HG03039 (cell line): ENCODE measurements around the gene IZUMO2.

Experiments
- ATAC-seq: cut with Tn5 transposase; IDR thresholded peaks from one replicate; pipeline ENCODE4 v1.9.1; 2021; ENCODE audit warnings: mild to moderate bottlenecking, moderate library complexity; ENCODE audit not compliant: unreplicated experiment

IZUMO2 gene

DNA sequence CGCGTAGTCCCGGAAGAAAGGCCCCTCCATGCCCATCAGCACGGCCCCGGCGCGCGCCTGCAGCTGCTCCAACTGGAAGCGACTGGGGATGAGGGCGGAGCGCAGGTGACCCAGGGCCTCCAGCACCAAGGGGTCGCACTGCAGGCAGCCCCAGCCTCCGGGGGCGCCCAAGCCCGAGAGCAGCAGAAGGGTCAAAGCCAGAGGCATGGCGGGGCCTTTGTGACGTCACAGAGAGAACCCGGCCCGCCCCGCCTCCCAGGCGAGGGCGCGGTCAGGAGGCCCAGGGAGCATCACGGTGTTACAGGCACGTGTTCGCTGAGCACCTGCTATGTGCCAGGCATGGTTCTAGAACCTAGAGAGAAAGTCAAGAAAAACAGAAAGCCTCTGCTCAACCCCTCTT, at the start of gene IZUMO2:
IZUMO2 (minus strand) TSS at position 294 of the 400 bp plus-strand sequence; CDS start at position 207, 87 bp downstream.
- no peak for ATAC-seq

DNA sequence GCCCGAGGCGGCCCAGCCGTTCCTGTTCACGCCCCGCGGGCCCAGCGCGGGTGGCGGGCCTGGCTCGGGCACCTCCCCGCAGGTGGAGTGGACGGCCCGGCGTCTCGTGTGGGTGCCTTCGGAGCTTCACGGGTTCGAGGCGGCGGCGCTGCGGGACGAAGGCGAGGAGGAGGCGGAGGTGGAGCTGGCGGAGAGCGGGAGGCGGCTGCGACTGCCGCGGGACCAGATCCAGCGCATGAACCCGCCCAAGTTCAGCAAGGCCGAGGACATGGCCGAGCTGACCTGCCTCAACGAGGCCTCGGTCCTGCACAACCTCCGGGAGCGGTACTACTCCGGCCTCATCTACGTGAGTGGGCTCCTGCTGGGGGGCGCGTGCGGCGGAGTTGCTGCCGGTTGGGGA, 47.3 kb upstream of the IZUMO2 start:
- ATAC-seq: no peak

GRCh38 chr19:50209131-50209530, 46.0 kb upstream of the IZUMO2 start:
- ATAC-seq: no peak

GRCh38 chr19:50207730-50208129, 44.6 kb upstream of the IZUMO2 start:
- ATAC-seq: no peak

GRCh38 chr19:50206191-50206590, 43.1 kb upstream of the IZUMO2 start:
- ATAC-seq: no peak

GRCh38 chr19:50205681-50206138, 42.6 kb upstream of the IZUMO2 start:
- no peak for ATAC-seq

DNA sequence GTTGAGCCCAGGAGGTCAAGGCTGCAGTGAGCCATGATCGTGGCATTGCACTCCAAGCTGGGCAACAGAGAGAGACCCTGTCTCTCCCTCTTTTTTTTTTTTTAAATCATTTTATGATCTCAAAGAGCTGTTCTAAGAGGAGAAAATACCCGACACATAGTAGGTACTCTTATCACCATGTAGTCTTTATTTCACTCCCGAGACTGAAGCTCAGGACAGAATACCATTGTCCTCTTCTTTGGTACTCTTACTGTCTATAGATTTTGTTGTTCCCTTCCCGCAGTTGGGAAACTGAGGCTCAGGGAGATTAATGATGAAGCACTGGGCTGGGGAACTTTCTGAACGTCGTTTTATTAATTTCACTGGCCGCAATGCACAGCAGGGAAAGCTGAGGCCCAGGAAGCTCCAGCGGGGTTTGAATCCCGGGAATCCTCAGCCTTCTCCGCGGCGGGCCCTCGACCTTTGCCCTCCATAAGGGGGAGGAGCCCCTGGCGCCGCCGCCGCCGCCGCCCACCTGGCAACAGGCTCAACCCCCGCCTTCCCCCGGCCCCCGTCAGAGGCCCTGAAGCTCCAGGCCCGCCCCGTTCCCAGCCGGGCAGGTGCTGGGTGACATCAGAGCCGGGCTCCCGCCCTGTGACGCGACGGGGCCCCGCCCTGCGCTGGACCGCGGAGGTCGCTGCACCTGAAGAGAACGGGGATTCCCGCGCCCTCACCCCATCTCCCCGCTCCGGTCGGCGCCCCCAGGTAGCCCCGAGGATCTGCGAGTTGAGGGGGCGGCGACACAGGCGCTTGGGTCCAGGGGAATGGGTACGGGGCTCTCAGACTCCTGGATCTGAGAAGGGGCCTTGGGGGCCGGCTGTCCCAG, 42.0 kb upstream of the IZUMO2 start:
- ATAC-seq: no peak

DNA sequence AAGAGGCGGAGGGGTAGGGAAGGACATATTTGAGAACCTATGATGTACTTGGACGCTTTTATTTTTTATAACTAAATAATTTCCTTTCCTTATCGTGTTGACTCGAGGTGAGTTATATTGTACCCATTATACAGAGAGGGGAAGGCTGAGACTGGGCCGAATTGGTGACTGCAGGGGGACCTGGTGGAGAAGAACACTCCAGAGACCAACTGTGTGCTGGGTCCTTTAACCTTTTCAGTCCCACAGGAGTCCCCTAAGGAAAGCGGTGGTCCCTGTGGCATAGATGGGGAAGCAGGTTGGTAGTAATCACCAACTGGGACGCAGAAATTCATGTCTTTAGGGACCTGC, 41.0 kb upstream of the IZUMO2 start:
- ATAC-seq: no peak

- ATAC-seq: no peak
These were observed 40.4 kb upstream of the IZUMO2 start, which contains the start of gene MYH14 for GRCh38 chr19:50203281-50204080. MYH14 (plus strand) TSS chr19:50203622; CDS start chr19:50210366, 6,744 bp downstream.

DNA sequence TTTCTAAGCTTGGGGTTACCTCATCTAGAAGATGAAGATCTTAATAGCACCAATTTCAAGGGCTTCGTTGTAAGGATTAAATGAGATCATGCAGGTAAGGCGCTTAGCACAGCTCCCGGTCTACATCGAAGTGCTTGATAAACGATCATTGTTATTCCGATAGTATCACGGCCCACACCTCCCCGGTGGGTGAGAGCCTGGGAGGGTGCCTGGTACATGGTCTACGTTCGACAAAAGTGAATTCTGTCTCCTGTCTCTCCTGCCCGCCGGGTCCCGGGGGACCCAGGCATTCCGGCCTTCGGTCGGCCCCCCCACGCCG, 39.8 kb upstream of the IZUMO2 start:
- no peak for ATAC-seq

- ATAC-seq: no peak
These were observed 39.3 kb upstream of the IZUMO2 start for GRCh38 chr19:50202386-50202785.

GRCh38 chr19:50199259-50199555, 36.1 kb upstream of the IZUMO2 start:
- no peak for ATAC-seq

DNA sequence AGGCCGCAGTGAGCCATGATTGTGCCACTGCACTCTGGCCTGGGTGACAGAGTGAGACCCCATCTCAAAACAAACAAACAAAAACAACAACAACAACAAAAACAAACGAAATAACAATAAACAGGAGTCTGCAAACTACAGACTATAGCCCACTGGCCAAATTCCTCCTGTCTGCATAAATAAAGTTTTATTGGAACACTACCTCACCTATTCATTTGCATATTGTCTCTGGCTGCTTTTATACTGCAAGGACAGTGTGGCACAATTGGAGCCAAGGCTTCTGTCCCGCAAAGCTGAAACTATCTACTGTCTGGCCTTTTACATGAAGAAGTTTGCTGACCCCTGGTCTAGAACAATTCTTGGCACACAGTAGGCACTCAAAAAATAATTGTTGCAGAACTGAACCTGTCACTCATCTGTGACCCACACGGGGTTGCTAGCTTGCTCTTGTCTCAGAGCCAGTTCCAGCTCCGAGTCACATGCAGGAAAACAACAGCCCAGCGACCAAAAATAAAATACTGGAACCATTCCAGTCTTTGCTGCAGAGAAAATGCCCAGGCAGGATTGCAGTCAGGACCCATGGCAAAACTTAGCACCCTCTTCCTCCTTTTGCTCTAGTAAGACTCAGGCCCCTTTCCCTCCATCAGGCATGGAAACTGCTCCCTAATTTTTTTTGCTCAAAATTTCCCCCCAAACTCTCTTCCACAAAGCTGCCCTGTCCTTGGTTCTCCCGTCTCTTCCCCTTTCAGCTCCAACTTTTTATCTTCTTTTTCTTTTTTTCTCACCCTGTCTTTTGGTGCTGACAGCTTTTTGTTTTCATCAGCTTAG, 35.6 kb upstream of the IZUMO2 start:
- ATAC-seq: no peak

DNA sequence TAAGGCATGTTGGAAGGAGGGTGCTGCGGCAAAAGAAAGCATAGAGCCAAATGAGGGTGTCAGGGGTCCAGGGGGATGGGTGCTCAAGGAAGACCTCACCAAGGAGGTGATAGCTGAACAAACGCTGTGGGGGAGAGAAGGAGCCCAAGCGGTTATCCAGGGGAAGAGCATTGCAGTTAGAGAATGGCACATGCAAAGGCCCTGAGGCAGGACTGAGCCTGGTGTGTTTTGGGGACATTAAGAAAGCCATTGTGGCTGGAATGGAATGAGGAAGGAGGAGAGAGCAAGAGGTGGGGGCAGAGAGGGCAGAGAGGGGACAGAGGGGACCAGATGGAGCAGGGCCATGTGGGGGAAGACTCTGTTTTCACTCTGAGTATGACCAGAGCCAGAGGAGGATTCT, 34.3 kb upstream of the IZUMO2 start:
- ATAC-seq: no peak

- ATAC-seq: no peak
These were observed 33.3 kb upstream of the IZUMO2 start for GRCh38 chr19:50196322-50196932.

DNA sequence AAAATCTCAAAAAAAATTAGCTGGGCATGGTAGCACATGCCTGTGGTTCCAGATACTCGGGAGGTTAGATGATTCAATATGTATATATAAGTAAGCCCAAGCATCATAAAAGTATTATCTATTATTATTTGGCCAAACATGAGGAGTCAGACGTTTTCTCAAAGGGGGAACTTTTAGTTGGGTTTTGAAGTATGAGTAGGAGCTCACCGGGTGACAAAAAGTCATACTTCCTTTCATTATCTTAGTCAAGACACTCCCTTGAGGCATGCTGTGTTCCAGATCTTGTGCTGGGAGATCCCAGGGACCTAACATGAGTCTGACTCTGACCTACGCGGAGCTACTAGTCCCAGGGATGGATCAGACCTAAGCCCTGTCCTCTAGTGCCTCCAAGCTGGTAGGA, 32.1 kb upstream of the IZUMO2 start:
- ATAC-seq: no peak

DNA sequence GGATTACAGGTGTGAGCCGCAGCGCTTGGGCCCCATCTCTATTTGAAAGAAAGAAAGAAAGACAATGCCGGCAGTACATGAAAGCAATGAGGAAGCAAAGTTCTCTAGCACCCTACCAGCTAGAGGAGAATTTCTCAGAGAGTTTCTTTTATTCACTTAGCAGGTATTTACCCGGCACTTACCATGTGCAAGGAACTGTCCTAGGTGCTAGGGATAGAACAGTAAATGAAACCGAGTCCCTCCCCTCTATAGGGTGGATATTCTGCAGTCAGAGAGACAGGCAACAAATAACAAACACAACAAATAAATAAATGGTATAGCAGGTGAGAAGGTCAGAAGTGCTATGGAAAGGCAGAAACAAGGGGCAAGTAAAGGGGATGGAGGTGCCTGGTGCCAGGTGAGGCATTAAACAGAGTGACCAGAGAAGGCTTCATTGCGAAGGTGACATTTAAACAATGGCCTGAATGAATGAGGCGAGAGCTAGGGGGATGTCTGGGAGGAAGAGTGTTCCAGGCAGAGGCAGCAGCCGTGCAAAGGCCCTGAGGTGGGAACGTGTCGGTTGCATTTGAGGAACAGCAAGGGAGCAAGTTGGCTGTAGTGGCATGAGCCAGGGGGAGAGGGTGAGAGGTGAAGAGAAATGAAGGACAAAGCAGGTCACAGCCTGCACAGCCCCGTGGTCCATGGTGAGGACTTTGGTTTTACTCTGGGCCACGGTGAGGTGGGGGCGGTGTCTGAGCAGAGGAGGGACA, 29.6 kb upstream of the IZUMO2 start:
- no peak for ATAC-seq

DNA sequence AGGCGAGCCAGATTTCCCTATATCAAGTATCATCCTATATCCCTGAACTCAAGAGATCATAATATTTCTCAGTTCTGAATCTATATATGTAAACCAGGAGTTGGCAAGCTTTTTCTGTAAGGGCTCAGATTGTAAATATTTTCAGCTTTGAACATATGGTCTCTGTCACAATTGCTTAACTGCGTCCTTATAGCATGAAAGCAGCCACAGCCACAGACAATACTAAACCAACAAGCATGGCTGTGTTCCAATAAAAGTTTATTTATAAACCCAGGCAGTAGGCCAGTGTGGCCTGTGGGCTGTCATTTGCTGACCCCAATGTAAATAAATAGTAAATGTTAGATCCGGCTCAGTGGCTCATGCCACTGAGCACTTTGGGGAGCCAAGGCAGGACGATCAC, 28.1 kb upstream of the IZUMO2 start:
- no peak for ATAC-seq

DNA sequence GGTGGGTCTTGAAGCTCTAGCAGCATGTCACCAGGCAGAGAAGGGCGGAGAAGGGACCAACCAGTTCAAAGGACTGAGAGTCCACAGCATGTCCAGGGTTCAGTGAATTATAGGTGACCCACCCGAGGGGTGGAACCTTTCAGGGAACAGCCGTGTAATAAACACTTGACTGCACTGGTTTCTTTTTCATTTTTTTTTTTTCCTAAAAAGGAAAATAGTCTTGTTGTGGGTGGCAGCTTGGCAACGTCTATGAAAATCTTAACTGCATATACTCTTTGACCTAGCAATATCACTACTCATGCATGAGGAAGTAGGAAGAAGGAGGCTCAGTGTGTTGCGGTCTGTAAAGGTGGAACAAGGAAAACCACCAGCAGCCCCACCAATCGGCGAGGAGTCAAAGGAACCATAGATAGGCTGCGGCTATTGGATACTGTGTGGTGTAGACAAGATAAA, 27.4 kb upstream of the IZUMO2 start:
- no peak for ATAC-seq

DNA sequence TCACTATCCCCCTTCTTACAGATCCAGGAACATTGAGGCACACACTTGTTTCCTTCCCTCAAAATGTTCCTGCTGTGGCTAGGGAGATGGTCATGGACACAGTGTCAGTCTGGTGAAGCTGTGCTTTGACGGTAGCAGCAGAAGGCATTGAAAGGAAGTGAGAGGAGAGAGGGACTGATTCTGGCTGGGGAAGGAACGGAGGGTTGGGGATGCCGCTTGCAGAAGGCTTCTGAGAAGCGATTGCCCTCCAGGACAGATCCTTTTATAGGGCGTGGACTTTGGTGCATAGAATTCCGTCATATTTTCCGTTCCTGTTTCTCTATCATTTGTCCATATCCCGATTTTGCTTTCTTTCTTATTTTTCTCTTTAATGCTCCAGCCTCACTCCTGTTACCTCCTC, 26.2 kb upstream of the IZUMO2 start:
- ATAC-seq: no peak
